Fibroblast of the aortic adventitia (primary cell): ENCODE results near the gene AKAP6. TPM values are rescaled to one million over a fixed set of nuclear protein-coding genes. Genes with fewer than 3 reads are reported as not detected.
A peak's percentile ranks its signal among the peaks of the same experiment; 100 is the strongest.

Experiments used
- DNase-seq: peaks from one replicate; pipeline ENCODE4 v3.0.0-alpha.2; 2010; ENCODE audit warnings: low read depth
- H3K4me3 ChIP-seq: 2 replicates; pipeline ENCODE4 v1.5.1; 2011; ENCODE audit warnings: low read depth, mild to moderate bottlenecking, control low read depth, low read length, moderate library complexity
- total RNA-seq: library from RNA; depleted of rRNA; stranded (reverse); fragments of >200 nt; gene quantifications from 2 replicates; pipeline ENCODE4 v1.2.3, GENCODE V29; 2012; ENCODE audit warnings: low replicate concordance
- TF ChIP-seq, protein P1 (sequence below): IDR thresholded peaks from 2 replicates; pipeline ENCODE4 v1.5.1; 2011; ENCODE audit warnings: mild to moderate bottlenecking, low read length, control low read depth, inconsistent platforms; ENCODE audit not compliant: insufficient read depth

AKAP6 gene
- total RNA-seq, 1 donor: 2.2 TPM

DNA sequence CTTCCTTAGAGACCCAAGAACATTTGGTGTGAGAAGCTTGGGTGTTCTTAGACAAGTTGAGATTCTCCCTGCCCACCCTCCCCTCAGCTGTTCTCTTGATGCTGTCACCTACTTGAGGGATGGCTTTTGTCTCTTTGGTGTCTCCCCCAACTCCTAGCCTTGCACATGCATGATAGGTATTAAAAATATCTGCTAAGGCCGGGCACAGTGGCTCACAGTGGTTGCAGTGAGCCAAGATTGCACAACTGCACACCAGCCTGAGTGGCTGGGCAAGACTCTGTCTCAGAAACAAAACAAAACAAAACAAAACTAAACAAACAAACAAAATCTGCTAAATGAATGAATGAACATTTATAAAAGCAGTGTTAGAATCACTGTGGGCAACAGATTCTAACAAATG lies 261.1 kb downstream of the AKAP6 start:
- TF ChIP-seq, protein P1, sequence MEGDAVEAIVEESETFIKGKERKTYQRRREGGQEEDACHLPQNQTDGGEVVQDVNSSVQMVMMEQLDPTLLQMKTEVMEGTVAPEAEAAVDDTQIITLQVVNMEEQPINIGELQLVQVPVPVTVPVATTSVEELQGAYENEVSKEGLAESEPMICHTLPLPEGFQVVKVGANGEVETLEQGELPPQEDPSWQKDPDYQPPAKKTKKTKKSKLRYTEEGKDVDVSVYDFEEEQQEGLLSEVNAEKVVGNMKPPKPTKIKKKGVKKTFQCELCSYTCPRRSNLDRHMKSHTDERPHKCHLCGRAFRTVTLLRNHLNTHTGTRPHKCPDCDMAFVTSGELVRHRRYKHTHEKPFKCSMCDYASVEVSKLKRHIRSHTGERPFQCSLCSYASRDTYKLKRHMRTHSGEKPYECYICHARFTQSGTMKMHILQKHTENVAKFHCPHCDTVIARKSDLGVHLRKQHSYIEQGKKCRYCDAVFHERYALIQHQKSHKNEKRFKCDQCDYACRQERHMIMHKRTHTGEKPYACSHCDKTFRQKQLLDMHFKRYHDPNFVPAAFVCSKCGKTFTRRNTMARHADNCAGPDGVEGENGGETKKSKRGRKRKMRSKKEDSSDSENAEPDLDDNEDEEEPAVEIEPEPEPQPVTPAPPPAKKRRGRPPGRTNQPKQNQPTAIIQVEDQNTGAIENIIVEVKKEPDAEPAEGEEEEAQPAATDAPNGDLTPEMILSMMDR: no peak
- no peak overlapping the region for H3K4me3 ChIP-seq
- DNase-seq: no peak

DNA sequence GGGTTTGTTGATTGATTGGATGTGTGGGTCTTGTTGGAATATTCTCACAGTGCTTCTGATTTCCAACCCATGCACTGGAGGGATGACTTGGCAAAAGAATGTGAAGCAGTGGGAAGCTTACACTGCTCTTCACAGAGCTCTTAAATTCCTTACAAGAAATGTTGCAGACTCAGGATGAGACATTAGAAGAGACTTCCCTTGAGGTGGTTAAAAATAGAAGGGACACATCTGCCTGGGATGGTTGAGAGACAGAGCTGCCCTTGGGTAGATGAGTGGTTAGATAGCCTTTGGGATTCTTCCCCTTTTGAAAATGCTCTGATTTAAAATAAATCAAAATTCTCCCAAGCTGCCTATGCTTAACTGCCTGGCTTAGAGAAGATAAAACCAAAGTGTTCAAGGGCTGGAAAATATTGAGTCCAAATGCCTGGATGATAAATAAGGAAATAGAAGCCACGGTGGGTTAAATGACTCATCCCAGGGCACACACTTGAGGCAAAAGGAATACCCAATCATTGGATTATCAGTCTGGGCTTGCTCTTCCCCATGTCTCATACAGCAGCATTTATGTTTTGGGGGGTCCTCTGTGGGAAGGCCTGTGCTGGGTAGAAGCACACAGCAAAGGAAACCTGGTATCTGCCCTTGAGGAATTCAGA lies 264.3 kb downstream of the AKAP6 start:
- TF ChIP-seq, protein P1: no peak
- H3K4me3 ChIP-seq: no peak overlapping the region
- DNase-seq: peak; percentile 74

DNA sequence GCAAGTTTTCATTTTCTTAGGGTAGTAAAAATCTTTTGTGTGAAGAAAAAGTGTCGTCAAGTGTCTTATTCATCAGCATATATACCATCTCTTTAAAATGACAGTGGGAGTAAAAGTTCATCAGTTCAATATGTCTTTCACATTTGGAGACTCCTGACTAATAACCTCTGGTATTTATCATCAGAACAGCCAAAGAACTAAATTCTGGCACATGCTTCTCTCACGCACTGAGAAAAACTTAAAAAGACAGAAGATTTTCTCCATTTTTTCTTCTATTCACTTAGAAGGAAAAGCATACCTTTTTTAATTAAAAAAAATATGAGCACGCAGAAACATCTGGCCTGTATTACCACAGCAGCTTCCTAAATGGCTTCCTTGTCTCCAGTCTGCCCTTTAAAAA lies 265.7 kb downstream of the AKAP6 start:
- TF ChIP-seq, protein P1: no peak
- DNase-seq: peak; percentile 85
- no peak overlapping the region for H3K4me3 ChIP-seq

DNA sequence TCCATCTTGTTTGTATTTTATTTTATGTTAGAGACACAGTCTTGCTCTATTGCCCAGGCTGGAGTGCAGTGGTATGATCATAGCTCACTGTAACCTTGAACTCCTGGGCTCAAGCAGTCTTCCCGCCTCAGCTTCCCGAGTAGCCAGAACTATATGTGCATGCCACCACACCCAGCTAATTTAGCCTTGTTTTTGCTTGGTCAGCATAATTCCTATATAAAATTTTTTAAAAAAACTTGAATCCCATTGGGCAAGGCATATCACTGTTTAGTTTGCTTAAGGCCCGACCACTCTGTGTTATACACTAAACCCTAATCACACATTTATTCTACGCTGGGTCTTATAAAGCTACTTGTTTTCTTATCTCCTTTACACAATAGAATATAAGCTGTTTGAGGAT lies 266.4 kb downstream of the AKAP6 start:
- DNase-seq: no peak
- H3K4me3 ChIP-seq: no peak overlapping the region
- TF ChIP-seq, protein P1: no peak

DNA sequence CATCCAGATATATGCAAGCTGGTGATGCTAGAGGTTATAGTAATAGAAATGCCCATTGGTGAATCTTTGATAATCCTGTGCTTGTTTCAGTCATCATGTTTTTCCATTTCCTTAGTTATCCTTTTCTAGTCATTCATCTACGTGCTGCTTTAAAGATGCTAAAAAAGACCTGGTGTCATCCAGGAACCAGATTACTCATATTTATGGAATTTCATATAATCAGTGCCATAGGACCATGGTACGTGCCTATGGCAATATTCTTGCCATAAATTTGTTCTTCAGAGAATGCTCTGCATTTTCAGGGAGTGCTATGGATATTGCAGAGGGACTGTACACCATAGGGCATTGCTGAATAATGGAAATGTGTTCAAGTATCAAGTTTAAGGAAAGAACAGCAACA lies 267.3 kb downstream of the AKAP6 start:
- no peak for DNase-seq
- TF ChIP-seq, protein P1: no peak
- H3K4me3 ChIP-seq: no peak overlapping the region

DNA sequence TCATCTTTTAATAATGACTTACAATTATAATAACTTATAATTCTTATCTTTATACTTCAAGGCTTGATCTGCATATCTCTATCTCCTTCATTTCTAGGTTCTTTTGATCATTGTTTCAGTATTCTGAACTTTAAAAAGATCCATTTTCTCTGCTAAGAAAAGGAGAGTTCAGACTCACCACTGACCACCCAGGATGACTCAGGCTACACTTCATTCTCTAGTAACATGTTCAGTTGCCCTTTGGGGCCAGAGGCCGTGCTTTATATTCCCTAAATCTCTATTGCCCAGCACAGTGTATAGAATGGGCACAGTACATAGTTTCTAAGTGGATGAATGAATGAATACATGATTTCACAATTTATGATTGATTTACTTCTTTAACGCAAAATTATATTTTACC lies 268.7 kb downstream of the AKAP6 start:
- TF ChIP-seq, protein P1: no peak
- DNase-seq: no peak
- H3K4me3 ChIP-seq: no peak overlapping the region

DNA sequence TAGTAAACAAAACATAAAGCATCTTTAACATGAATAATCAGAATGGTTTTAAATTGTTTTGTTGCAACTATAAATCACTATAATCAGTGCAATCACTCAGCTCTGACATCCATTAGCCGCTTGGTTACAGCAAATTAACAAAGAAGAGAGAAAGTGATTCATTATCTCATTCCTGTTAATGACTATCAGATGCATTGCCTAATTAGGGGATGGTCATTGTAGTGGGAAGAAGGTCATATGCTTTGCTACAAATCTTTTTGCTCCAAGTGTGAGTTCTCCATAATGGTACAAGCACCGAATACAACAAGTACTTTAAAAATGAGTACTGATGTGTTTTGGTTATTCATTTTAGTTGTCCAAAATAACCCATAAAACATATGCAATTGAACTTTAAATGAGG lies 272.0 kb downstream of the AKAP6 start:
- TF ChIP-seq, protein P1: no peak
- H3K4me3 ChIP-seq: no peak overlapping the region
- DNase-seq: no peak
